ENCODE measurements around the gene FBXO42. TPM values are rescaled to one million over a fixed set of nuclear protein-coding genes. Genes with fewer than 3 reads are reported as not detected.

FBXO42 gene

DNA sequence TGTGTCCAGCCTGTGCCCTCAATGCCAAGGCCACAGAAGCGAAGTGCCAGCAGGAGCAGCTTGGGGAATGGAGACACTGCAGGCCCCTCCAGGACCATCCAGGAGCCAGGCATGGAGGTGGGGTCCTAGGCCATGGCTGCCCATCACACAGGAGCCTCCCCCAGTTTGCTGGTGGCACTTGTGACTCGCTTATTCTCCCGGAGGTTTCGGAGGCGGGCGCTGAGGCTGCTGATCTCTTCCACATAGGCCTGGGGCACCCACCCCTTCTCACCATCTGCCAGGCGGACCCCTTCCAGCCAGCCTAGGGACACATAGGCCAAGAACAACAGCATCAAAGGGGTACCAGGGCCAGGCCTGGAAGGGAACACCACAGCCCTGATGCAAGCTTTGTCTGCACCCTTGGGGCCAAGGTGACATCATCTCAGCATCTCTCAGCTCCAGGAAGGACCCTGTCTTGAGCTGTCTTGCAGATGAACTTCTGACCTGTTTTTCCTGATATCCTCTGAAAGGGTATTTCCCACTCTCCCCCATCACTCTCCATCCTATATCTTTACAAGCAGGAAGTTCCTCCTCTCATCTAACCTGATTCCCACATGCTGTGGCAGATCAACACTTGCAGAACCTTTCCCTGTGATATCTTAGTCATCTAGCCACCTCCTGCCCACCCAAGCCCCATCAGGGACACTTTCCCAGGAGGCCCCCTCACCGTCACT, 153.7 kb downstream of the FBXO42 start:
- Histone ChIP-seq H3K36me3 (ENCODE audit: control insufficient read depth, insufficient read depth, low read length) (peaks cover 12% of the 10 kb centered on the region), H3K4me2 (ENCODE audit: low read length) (no peak overlapping the region), H3K4ac (ENCODE audit: low read depth, low read length) (no peak overlapping the region), H3K9ac (ENCODE audit: low read length) (no peak overlapping the region), H4K8ac (ENCODE audit: low read depth, low read length) (no peak overlapping the region), H2AK5ac (ENCODE audit: low read length) (no peak overlapping the region), H3K79me1 (ENCODE audit: low read length) (no peaks in the 10 kb centered on the region), H2BK120ac (ENCODE audit: low read depth, low read length) (no peak overlapping the region), H3K23ac (ENCODE audit: low read length) (no peak overlapping the region), H2BK15ac (replicated peaks; ENCODE audit: low read depth) (no peak overlapping the region), H3K27me3 (ENCODE audit: insufficient read depth, low read length, poor library complexity) (no peaks in the 10 kb centered on the region), H3K56ac (ENCODE audit: low read length) (no peak overlapping the region), H3K18ac (ENCODE audit: low read length) (no peak overlapping the region), H3K27ac (ENCODE audit: low read depth, low read length) (no peak overlapping the region), H3K4me3 (ENCODE audit: low read length) (no peak overlapping the region), H3K4me1 (ENCODE audit: control insufficient read depth, low read depth, low read length) (no peaks in the 10 kb centered on the region), H4K5ac (ENCODE audit: low read length) (no peak overlapping the region), H3K79me2 (ENCODE audit: control insufficient read depth, insufficient read depth, low read length) (no peaks in the 10 kb centered on the region), H2BK5ac (ENCODE audit: low read length) (no peak overlapping the region)
- no peak for DNase-seq
- no CpG with 5 or more reads among the region's 8 CpGs for WGBS (ENCODE audit: extremely low coverage, insufficient coverage, low lambda C conversion rate)

GRCh38 chr1:16196874-16197273, 155.4 kb downstream of the FBXO42 start:
- no CpG with 5 or more reads among the region's 3 CpGs for WGBS (ENCODE audit: extremely low coverage, insufficient coverage, low lambda C conversion rate)
- no peak overlapping the region for H3K18ac ChIP-seq (ENCODE audit: low read length)

More at GRCh38 chr1:16196874-16197273, 155.4 kb downstream of the FBXO42 start:
- Histone ChIP-seq H3K56ac (ENCODE audit: low read length) (no peak overlapping the region), H2BK15ac (replicated peaks; ENCODE audit: low read depth) (no peak overlapping the region), H3K4ac (ENCODE audit: low read depth, low read length) (no peak overlapping the region), H3K79me2 (ENCODE audit: control insufficient read depth, insufficient read depth, low read length) (no peaks in the 10 kb centered on the region), H2AK5ac (ENCODE audit: low read length) (no peak overlapping the region), H3K27me3 (ENCODE audit: insufficient read depth, low read length, poor library complexity) (no peaks in the 10 kb centered on the region), H3K4me2 (ENCODE audit: low read length) (no peak overlapping the region), H3K27ac (ENCODE audit: low read depth, low read length) (no peak overlapping the region), H4K8ac (ENCODE audit: low read depth, low read length) (no peak overlapping the region), H3K4me3 (ENCODE audit: low read length) (no peak overlapping the region), H3K79me1 (ENCODE audit: low read length) (no peaks in the 10 kb centered on the region), H3K23ac (ENCODE audit: low read length) (no peak overlapping the region), H3K36me3 (ENCODE audit: control insufficient read depth, insufficient read depth, low read length) (peaks cover 4% of the 10 kb centered on the region), H2BK120ac (ENCODE audit: low read depth, low read length) (no peak overlapping the region), H3K9ac (ENCODE audit: low read length) (no peak overlapping the region), H2BK5ac (ENCODE audit: low read length) (no peak overlapping the region), H3K4me1 (ENCODE audit: control insufficient read depth, low read depth, low read length) (no peaks in the 10 kb centered on the region), H4K5ac (ENCODE audit: low read length) (no peak overlapping the region)
- no peak for DNase-seq

Small RNA genes lying within 50 kb of the gene (small RNA-seq; reads per million reads assigned to genes)
- gene MT1XP1 (ENCODE audit: insufficient read depth) = not detected

All from mesendoderm (in vitro differentiated cells).